PC-9 (cell line): ENCODE measurements around the gene DPEP3.

Experiments
- CTCF ChIP-seq: fragments of 200-600 bp; sonication (generic); conservative IDR thresholded peaks from 2 replicates; pipeline ENCODE4 v1.6.1; 2017; ENCODE audit warnings: mixed run types, antibody characterized with exemption, mild to moderate bottlenecking, moderate library complexity
- EZH2 ChIP-seq: fragments of 200-600 bp; sonication (generic); IDR thresholded peaks from 2 replicates; pipeline ENCODE4 v1.8.0; 2017; ENCODE audit warnings: antibody characterized with exemption, low read depth

- TF ChIP-seq EZH2, result no peak
- TF ChIP-seq CTCF, result no peak
These were observed 3.3 kb downstream of the DPEP3 start for GRCh38 chr16:67977005-67977404.
